Neural progenitor cell (in vitro differentiated cells): ENCODE measurements around the gene PPP2R2C. TPM values are rescaled to one million over a fixed set of nuclear protein-coding genes. Genes with fewer than 3 reads are reported as not detected.
A peak's percentile ranks its signal among the peaks of the same experiment; 100 is the strongest.

ENCODE experiments used
- DNase-seq: peaks from one replicate; pipeline ENCODE4 v3.0.0-alpha.2; 2016; ENCODE audit warnings: low spot score
- H2AFZ ChIP-seq: fragments of 200-600 bp; sonication (generic); replicated peaks from 2 replicates; pipeline ENCODE4 v1.6.1; 2016; ENCODE audit warnings: antibody characterized with exemption
- H3F3A ChIP-seq: fragments of 200-600 bp; sonication (generic); 2 replicates; pipeline ENCODE4 v1.6.1; 2016; ENCODE audit warnings: antibody characterized with exemption, low read depth
- H3K27ac ChIP-seq: fragments of 200-600 bp; sonication (generic); 2 replicates; pipeline ENCODE4 v1.5.1; 2016; ENCODE audit warnings: mild to moderate bottlenecking
- H3K27me3 ChIP-seq: fragments of 200-600 bp; sonication (generic); 2 replicates; pipeline ENCODE4 v1.6.1; 2016; ENCODE audit warnings: mild to moderate bottlenecking, moderate library complexity
- H3K36me3 ChIP-seq: fragments of 200-600 bp; sonication (generic); 2 replicates; pipeline ENCODE4 v1.5.1; 2016
- H3K4me1 ChIP-seq: fragments of 200-600 bp; sonication (generic); 2 replicates; pipeline ENCODE4 v1.6.1; 2016; ENCODE audit warnings: mixed run types
- H3K4me2 ChIP-seq: fragments of 200-600 bp; sonication (generic); 2 replicates; pipeline ENCODE4 v1.6.1; 2016
- H3K4me3 ChIP-seq: fragments of 200-600 bp; sonication (generic); 2 replicates; pipeline ENCODE4 v1.5.1; 2016
- H3K79me2 ChIP-seq: fragments of 200-600 bp; sonication (generic); 2 replicates; pipeline ENCODE4 v1.6.1; 2016; ENCODE audit warnings: low read depth
- H3K9ac ChIP-seq: fragments of 200-600 bp; sonication (generic); 2 replicates; pipeline ENCODE4 v1.6.1; 2016
- H3K9me3 ChIP-seq: fragments of 200-600 bp; sonication (generic); 2 replicates; pipeline ENCODE4 v1.5.1; 2016; ENCODE audit warnings: low read depth
- H4K20me1 ChIP-seq: fragments of 200-600 bp; sonication (generic); 2 replicates; pipeline ENCODE4 v1.6.1; 2016; ENCODE audit warnings: low read depth
- H3K27ac Mint-ChIP-seq: 3 replicates; pipeline ENCODE4 v1.8.0; 2021; ENCODE audit warnings: mixed read lengths
- H3K27me3 Mint-ChIP-seq: 2 replicates; pipeline ENCODE4 v1.8.0; 2022; ENCODE audit warnings: low read depth, mild to moderate bottlenecking, inconsistent platforms, moderate library complexity, mixed read lengths; ENCODE audit not compliant: insufficient read depth
- H3K36me3 Mint-ChIP-seq: 3 replicates; pipeline ENCODE4 v1.8.0; 2021; ENCODE audit warnings: mixed read lengths
- H3K4me1 Mint-ChIP-seq: 3 replicates; pipeline ENCODE4 v1.8.0; 2021; ENCODE audit warnings: mixed read lengths
- H3K4me3 Mint-ChIP-seq: 3 replicates; pipeline ENCODE4 v1.8.0; 2021; ENCODE audit warnings: mild to moderate bottlenecking, moderate library complexity, mixed read lengths
- H3K9me3 Mint-ChIP-seq: 3 replicates; pipeline ENCODE4 v1.8.0; 2020; ENCODE audit warnings: mixed read lengths
- CTCF ChIP-seq: fragments of 200-600 bp; sonication (generic); IDR thresholded peaks from 2 replicates; pipeline ENCODE4 v1.5.1; 2017; ENCODE audit warnings: antibody characterized with exemption, mild to moderate bottlenecking
- EZH2 ChIP-seq: fragments of 200-600 bp; sonication (generic); IDR thresholded peaks from 2 replicates; pipeline ENCODE4 v1.6.1; 2017; ENCODE audit warnings: antibody characterized with exemption, mild to moderate bottlenecking, moderate library complexity
- EZH2phosphoT487 ChIP-seq: fragments of 200-600 bp; sonication (generic); IDR thresholded peaks from 2 replicates; pipeline ENCODE4 v1.6.1; 2017; ENCODE audit warnings: antibody characterized with exemption
- total RNA-seq: library from RNA; depleted of rRNA; stranded (reverse); fragments of >200 nt; gene quantifications from 2 replicates; pipeline ENCODE4 v1.2.3, GENCODE V29; 2015; ENCODE audit warnings: low replicate concordance

Gene PPP2R2C
- total RNA-seq, 1 donor from 2014 or later = 3.5 TPM

GRCh38 chr4:6331468-6331867 lies 140.9 kb downstream of the PPP2R2C start:
- TF ChIP-seq EZH2phosphoT487 = no peak
- no peak for TF ChIP-seq CTCF
- no peak for TF ChIP-seq EZH2
- no peak overlapping the region for H3K27ac ChIP-seq
- no peaks in the 10 kb centered on the region for H3K36me3 ChIP-seq
- H3K9me3 Mint-ChIP-seq = peaks cover 2% of the 10 kb centered on the region
- H3K4me1 ChIP-seq = no peaks in the 10 kb centered on the region
- H3K4me3 Mint-ChIP-seq = no peak overlapping the region
- H3K4me3 ChIP-seq = no peak overlapping the region
- peaks cover 28% of the 10 kb centered on the region for H3K27me3 Mint-ChIP-seq
- H3K9me3 ChIP-seq = no peaks in the 10 kb centered on the region
- no peaks in the 10 kb centered on the region for H3F3A ChIP-seq
- peaks cover 2% of the 10 kb centered on the region for H3K4me1 Mint-ChIP-seq
- H3K27me3 ChIP-seq = no peaks in the 10 kb centered on the region
- H2AFZ ChIP-seq = no peak overlapping the region
- no peak overlapping the region for H3K27ac Mint-ChIP-seq
- no peaks in the 10 kb centered on the region for H3K79me2 ChIP-seq
- H3K4me2 ChIP-seq = no peak overlapping the region
- H3K9ac ChIP-seq = no peak overlapping the region
- H4K20me1 ChIP-seq = no peaks in the 10 kb centered on the region
- no peak for DNase-seq
- H3K36me3 Mint-ChIP-seq = no peaks in the 10 kb centered on the region

- H3K4me3 ChIP-seq = no peak overlapping the region
- no peak overlapping the region for H2AFZ ChIP-seq
- no peak overlapping the region for H3K27ac Mint-ChIP-seq
- no peaks in the 10 kb centered on the region for H4K20me1 ChIP-seq
- TF ChIP-seq CTCF = peak; percentile 58
- no peak for TF ChIP-seq EZH2phosphoT487
- no peak for TF ChIP-seq EZH2
- no peaks in the 10 kb centered on the region for H3K79me2 ChIP-seq
- H3K9me3 Mint-ChIP-seq = peaks cover 2% of the 10 kb centered on the region
- H3K27me3 Mint-ChIP-seq = peaks cover 28% of the 10 kb centered on the region
- no peak overlapping the region for H3K4me3 Mint-ChIP-seq
- no peak overlapping the region for H3K9ac ChIP-seq
- H3K36me3 Mint-ChIP-seq = no peaks in the 10 kb centered on the region
- H3K4me1 ChIP-seq = no peaks in the 10 kb centered on the region
- peaks cover 3% of the 10 kb centered on the region for H3K4me1 Mint-ChIP-seq
- no peak overlapping the region for H3K27ac ChIP-seq
- H3K4me2 ChIP-seq = no peak overlapping the region
- no peaks in the 10 kb centered on the region for H3K9me3 ChIP-seq
- no peak for DNase-seq
- H3K27me3 ChIP-seq = no peaks in the 10 kb centered on the region
- H3K36me3 ChIP-seq = no peaks in the 10 kb centered on the region
- H3F3A ChIP-seq = peaks cover 1% of the 10 kb centered on the region
Measured at GRCh38 chr4:6331018-6331417, 141.4 kb downstream of the PPP2R2C start.

- DNase-seq = no peak
- Histone ChIP-seq H2AFZ (no peak overlapping the region), H3K4me2 (no peak overlapping the region), H3K27ac (no peak overlapping the region), H3K36me3 (no peaks in the 10 kb centered on the region), H3K4me1 (peaks cover 4% of the 10 kb centered on the region), H3F3A (peaks cover 8% of the 10 kb centered on the region), H3K9me3 (no peaks in the 10 kb centered on the region), H3K9ac (no peak overlapping the region), H4K20me1 (no peaks in the 10 kb centered on the region), H3K27me3 (no peaks in the 10 kb centered on the region), H3K79me2 (no peaks in the 10 kb centered on the region), H3K4me3 (no peak overlapping the region)
- peaks cover 8% of the 10 kb centered on the region for H3K4me1 Mint-ChIP-seq
- H3K9me3 Mint-ChIP-seq = peaks cover 2% of the 10 kb centered on the region
- no peaks in the 10 kb centered on the region for H3K36me3 Mint-ChIP-seq
- peaks cover 28% of the 10 kb centered on the region for H3K27me3 Mint-ChIP-seq
- H3K4me3 Mint-ChIP-seq = no peak overlapping the region
- H3K27ac Mint-ChIP-seq = no peak overlapping the region
- TF ChIP-seq CTCF = no peak
Measured at GRCh38 chr4:6330384-6330767, 142.0 kb downstream of the PPP2R2C start.
